ENCODE measurements around the gene CIRBP.

CIRBP gene

GRCh38 chr19:1241417-1242095 lies 27.6 kb upstream of the CIRBP start, which contains the start of gene ATP5F1D:
ATP5F1D (plus strand) TSS chr19:1241751; CDS start chr19:1241851, 100 bp downstream.
- H3K23ac ChIP-seq (ENCODE audit: low read length), result peak within 1 kb of the TSS; percentile 80
- WGBS (ENCODE audit: extremely low coverage, insufficient coverage, low lambda C conversion rate), result no CpG with 5 or more reads among the region's 79 CpGs
- no peaks in the 10 kb centered on the region for H3K27me3 ChIP-seq (ENCODE audit: insufficient read depth, low read length, poor library complexity)

GRCh38 chr19:1243768-1244692 lies 25.1 kb upstream of the CIRBP start:
- Histone ChIP-seq H3K79me2 (ENCODE audit: control insufficient read depth, insufficient read depth, low read length) (peaks cover 5% of the 10 kb centered on the region), H3K4me1 (ENCODE audit: control insufficient read depth, low read depth, low read length) (no peaks in the 10 kb centered on the region), H4K8ac (ENCODE audit: low read depth, low read length) (no peak overlapping the region), H4K5ac (ENCODE audit: low read length) (no peak overlapping the region), H3K9ac (ENCODE audit: low read length) (peak overlapping the region; percentile 50), H3K23ac (ENCODE audit: low read length) (no peak overlapping the region), H3K4me3 (ENCODE audit: low read length) (no peak overlapping the region), H3K27ac (ENCODE audit: low read depth, low read length) (no peak overlapping the region), H2BK120ac (ENCODE audit: low read depth, low read length) (no peak overlapping the region), H3K27me3 (ENCODE audit: insufficient read depth, low read length, poor library complexity) (no peaks in the 10 kb centered on the region), H2BK5ac (ENCODE audit: low read length) (no peak overlapping the region), H3K4me2 (ENCODE audit: low read length) (no peak overlapping the region), H3K18ac (ENCODE audit: low read length) (no peak overlapping the region), H3K4ac (ENCODE audit: low read depth, low read length) (no peak overlapping the region), H3K36me3 (ENCODE audit: control insufficient read depth, insufficient read depth, low read length) (no peaks in the 10 kb centered on the region), H2AK5ac (ENCODE audit: low read length) (no peak overlapping the region), H3K79me1 (ENCODE audit: low read length) (peaks cover 5% of the 10 kb centered on the region), H3K56ac (ENCODE audit: low read length) (peak overlapping the region; percentile 79), H2BK15ac (replicated peaks; ENCODE audit: low read depth) (no peak overlapping the region)
- no CpG with 5 or more reads among the region's 33 CpGs for WGBS (ENCODE audit: extremely low coverage, insufficient coverage, low lambda C conversion rate)
- peak; percentile 82 for DNase-seq

More at GRCh38 chr19:1241417-1242095, 27.6 kb upstream of the CIRBP start, which contains the start of gene ATP5F1D:
- Histone ChIP-seq H3K4me3 (ENCODE audit: low read length) (peak within 1 kb of the TSS; percentile 72), H4K8ac (ENCODE audit: low read depth, low read length) (no peak within 1 kb of the TSS), H2BK15ac (replicated peaks; ENCODE audit: low read depth) (no peak within 1 kb of the TSS), H3K4ac (ENCODE audit: low read depth, low read length) (peak within 1 kb of the TSS; percentile 76), H3K4me2 (ENCODE audit: low read length) (peak within 1 kb of the TSS; percentile 97), H3K56ac (ENCODE audit: low read length) (peak within 1 kb of the TSS; percentile 95), H3K9ac (ENCODE audit: low read length) (peak within 1 kb of the TSS; percentile 95), H3K79me1 (ENCODE audit: low read length) (peaks cover 5% of the 10 kb centered on the region), H2AK5ac (ENCODE audit: low read length) (no peak within 1 kb of the TSS), H3K27ac (ENCODE audit: low read depth, low read length) (no peak within 1 kb of the TSS), H2BK5ac (ENCODE audit: low read length) (no peak within 1 kb of the TSS), H3K18ac (ENCODE audit: low read length) (peak within 1 kb of the TSS; percentile 81), H2BK120ac (ENCODE audit: low read depth, low read length) (no peak within 1 kb of the TSS), H3K79me2 (ENCODE audit: control insufficient read depth, insufficient read depth, low read length) (peaks cover 5% of the 10 kb centered on the region), H3K4me1 (ENCODE audit: control insufficient read depth, low read depth, low read length) (no peaks in the 10 kb centered on the region), H4K5ac (ENCODE audit: low read length) (no peak within 1 kb of the TSS), H3K36me3 (ENCODE audit: control insufficient read depth, insufficient read depth, low read length) (no peaks in the 10 kb centered on the region)
- DNase-seq, result peak; percentile 96

GRCh38 chr19:1244693-1245451 lies 24.3 kb upstream of the CIRBP start:
- no peak overlapping the region for H3K27ac ChIP-seq (ENCODE audit: low read depth, low read length)
- peak overlapping the region; percentile 79 for H3K56ac ChIP-seq (ENCODE audit: low read length)
- no peak overlapping the region for H4K8ac ChIP-seq (ENCODE audit: low read depth, low read length)
- no peak for DNase-seq
- H3K79me1 ChIP-seq (ENCODE audit: low read length), result peaks cover 5% of the 10 kb centered on the region
- no peaks in the 10 kb centered on the region for H3K36me3 ChIP-seq (ENCODE audit: control insufficient read depth, insufficient read depth, low read length)
- H4K5ac ChIP-seq (ENCODE audit: low read length), result no peak overlapping the region
- no peak overlapping the region for H2BK5ac ChIP-seq (ENCODE audit: low read length)
- no peak overlapping the region for H2BK15ac ChIP-seq (replicated peaks; ENCODE audit: low read depth)
- H3K79me2 ChIP-seq (ENCODE audit: control insufficient read depth, insufficient read depth, low read length), result peaks cover 6% of the 10 kb centered on the region
- H3K4me1 ChIP-seq (ENCODE audit: control insufficient read depth, low read depth, low read length), result no peaks in the 10 kb centered on the region
- H3K27me3 ChIP-seq (ENCODE audit: insufficient read depth, low read length, poor library complexity), result no peaks in the 10 kb centered on the region
- H3K4ac ChIP-seq (ENCODE audit: low read depth, low read length), result peak overlapping the region; percentile 38
- H3K4me3 ChIP-seq (ENCODE audit: low read length), result no peak overlapping the region
- no peak overlapping the region for H3K23ac ChIP-seq (ENCODE audit: low read length)
- no peak overlapping the region for H3K4me2 ChIP-seq (ENCODE audit: low read length)
- H3K18ac ChIP-seq (ENCODE audit: low read length), result no peak overlapping the region
- no peak overlapping the region for H2AK5ac ChIP-seq (ENCODE audit: low read length)
- WGBS (ENCODE audit: extremely low coverage, insufficient coverage, low lambda C conversion rate), result no CpG with 5 or more reads among the region's 31 CpGs
- no peak overlapping the region for H2BK120ac ChIP-seq (ENCODE audit: low read depth, low read length)
- peak overlapping the region; percentile 50 for H3K9ac ChIP-seq (ENCODE audit: low read length)

- WGBS (ENCODE audit: extremely low coverage, insufficient coverage, low lambda C conversion rate), result no CpG with 5 or more reads among the region's 26 CpGs
- H2BK5ac ChIP-seq (ENCODE audit: low read length), result no peak overlapping the region
- H3K79me1 ChIP-seq (ENCODE audit: low read length), result peaks cover 5% of the 10 kb centered on the region
- H3K79me2 ChIP-seq (ENCODE audit: control insufficient read depth, insufficient read depth, low read length), result peaks cover 12% of the 10 kb centered on the region
- H3K4me2 ChIP-seq (ENCODE audit: low read length), result no peak overlapping the region
- no peak overlapping the region for H3K4ac ChIP-seq (ENCODE audit: low read depth, low read length)
- no peak for DNase-seq
- no peak overlapping the region for H3K9ac ChIP-seq (ENCODE audit: low read length)
- H3K27me3 ChIP-seq (ENCODE audit: insufficient read depth, low read length, poor library complexity), result no peaks in the 10 kb centered on the region
- peak overlapping the region; percentile 25 for H3K56ac ChIP-seq (ENCODE audit: low read length)
- no peak overlapping the region for H2BK15ac ChIP-seq (replicated peaks; ENCODE audit: low read depth)
- H3K4me3 ChIP-seq (ENCODE audit: low read length), result no peak overlapping the region
- H3K4me1 ChIP-seq (ENCODE audit: control insufficient read depth, low read depth, low read length), result no peaks in the 10 kb centered on the region
- H3K27ac ChIP-seq (ENCODE audit: low read depth, low read length), result no peak overlapping the region
- no peak overlapping the region for H3K23ac ChIP-seq (ENCODE audit: low read length)
- H3K36me3 ChIP-seq (ENCODE audit: control insufficient read depth, insufficient read depth, low read length), result no peaks in the 10 kb centered on the region
- H3K18ac ChIP-seq (ENCODE audit: low read length), result no peak overlapping the region
- no peak overlapping the region for H4K5ac ChIP-seq (ENCODE audit: low read length)
- no peak overlapping the region for H2AK5ac ChIP-seq (ENCODE audit: low read length)
- H4K8ac ChIP-seq (ENCODE audit: low read depth, low read length), result no peak overlapping the region
- H2BK120ac ChIP-seq (ENCODE audit: low read depth, low read length), result no peak overlapping the region
Observed at GRCh38 chr19:1245494-1246264, 23.5 kb upstream of the CIRBP start.
